HG02571 (cell line): ENCODE measurements around the gene CLCNKA.
"Not testable (repeated sequence)": the region's sequence is repeated elsewhere in the genome, so short reads cannot be mapped to it uniquely, and the experiment has no call there.

Experiments used
- ATAC-seq: cut with Tn5 transposase; IDR thresholded peaks from one replicate; pipeline ENCODE4 v1.9.1; 2021; ENCODE audit warnings: mild to moderate bottlenecking, moderate library complexity; ENCODE audit not compliant: unreplicated experiment

CLCNKA gene

DNA sequence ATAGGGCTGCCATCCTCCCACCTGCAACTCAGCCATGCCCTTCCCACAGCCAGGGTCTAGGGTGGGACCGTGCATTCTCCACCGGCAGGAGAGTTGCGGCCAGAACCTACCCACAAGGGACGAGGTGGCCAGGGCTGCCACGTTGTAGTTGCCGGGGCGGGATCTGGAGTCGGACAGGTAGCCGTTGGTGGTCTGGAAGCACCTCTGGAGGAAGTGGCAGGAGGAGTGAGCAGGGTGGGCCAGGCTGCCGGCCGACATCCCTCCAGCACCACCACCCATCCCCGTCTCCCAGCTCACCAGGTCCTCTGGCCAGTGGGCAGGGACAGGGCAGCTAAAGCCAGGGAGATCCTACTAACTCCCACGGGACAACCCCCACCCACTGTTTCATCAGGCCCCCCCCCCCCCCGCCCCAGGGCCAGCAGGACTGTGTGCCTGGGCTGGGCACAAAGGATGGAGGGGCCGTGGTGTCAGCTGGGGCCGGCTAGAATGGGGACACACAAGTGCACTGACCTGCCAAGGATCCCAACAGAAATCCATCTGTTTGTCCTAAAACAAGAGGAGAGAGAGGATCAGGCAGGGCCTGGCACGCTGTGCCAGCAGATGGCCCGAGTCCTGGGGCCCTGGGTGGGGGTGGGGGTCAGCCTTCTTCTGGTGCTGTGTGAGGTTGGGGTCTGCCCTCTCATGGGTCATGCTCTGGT, 40.3 kb downstream of the CLCNKA start:
- not testable (repeated sequence) for ATAC-seq

DNA sequence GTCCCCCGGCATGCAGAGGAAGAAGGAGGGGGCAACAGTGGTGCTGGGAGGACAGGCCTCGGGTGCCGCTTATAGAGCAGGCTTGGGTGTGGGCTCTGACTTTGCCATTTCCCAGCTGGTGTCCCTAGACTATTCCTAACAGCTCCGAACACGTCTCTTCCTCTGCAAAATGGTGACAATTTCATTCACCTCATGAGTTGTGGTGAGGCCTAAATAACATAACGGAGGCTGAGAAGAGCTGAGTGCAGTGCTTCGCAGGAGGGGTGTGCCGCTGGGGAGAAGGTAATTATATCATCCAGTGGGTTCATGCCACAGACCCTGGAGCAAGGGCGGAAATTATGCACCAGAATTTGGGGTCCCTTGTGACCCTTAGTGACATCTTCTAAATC, 40.8 kb downstream of the CLCNKA start:
- ATAC-seq, result not testable (repeated sequence)

DNA sequence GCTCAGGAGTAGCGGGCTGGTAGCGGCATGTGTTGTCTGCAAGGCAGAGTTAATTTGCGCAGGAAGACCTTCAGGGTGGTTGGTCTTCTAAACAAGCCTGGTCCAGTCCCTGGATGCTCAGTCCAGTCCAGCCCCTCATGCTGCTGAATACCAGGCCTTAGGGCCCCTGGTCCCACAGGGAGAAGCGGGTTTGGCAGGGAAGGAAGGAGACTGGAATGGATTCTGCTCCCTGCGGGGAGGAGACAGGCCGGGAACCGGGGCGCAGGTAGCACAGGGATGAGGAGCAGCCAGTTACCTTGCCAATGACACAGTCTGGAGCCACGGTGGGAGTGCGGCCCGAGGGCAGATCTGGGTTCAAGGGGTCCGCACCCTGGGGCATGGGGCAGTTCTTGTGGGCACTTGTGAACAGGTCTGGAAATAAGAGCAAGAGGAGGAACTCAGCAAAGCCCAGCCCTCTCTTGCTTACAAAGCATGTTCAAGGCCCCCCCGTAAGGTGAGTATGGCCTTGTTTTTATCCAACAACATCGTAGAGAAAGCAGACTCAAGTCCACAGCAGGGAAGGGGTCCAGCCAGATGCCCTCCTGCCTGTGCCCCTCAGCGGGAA, 41.5 kb downstream of the CLCNKA start:
- ATAC-seq, result no peak

DNA sequence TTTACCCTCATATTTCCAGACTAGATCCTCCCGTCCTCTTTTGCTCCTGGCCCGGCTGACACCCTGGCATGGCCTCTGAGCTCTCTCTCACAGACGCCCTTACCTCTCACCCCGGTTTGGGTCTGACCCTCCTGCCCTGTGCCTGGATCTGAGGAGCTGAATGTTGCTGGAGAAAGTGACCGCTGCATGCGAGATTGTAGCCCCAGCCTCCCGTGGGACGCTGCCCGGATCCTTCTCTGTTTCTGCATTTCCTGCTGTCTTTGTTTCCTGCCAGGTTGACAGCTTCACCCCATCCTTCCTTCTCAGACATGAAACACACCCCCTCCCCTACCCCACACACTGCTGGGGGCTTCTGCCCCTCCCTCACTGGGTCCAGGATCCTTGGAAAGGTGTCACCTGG, 42.1 kb downstream of the CLCNKA start:
- no peak for ATAC-seq

DNA sequence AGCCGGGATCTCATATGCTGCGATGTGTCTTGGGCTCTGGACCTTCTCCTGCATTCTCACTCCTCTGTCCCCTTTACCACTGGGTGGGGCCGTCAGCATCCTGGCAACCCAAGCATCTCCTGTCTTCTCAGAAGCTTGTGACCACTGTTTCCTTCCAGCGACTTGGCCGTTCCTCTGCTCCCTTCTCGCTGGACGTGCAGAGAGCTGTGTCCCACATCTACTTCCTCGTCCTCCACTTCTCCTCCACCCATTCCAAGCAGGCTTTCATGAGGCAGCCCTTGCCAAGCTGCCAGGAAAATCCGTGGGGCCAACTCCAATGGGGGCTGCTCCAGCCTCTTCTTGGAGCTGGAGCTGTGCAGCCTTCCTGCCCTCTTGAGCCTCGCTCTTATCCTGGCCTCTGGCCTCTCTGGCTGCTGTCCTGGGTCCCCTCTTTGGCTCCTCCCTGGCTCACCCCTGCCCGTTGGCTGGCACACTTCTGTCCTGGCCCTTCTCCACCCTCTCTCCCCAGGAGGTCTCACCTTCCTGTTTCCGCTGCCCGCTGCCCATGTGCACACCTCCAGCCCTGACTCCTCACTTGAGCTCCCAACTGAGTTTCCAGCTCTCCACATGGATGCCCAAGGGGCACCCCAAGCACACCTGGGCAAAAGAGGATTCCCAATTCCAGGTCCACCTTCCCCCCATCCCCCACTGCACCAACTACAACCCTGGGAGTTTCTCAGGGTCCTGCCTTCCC, 42.9 kb downstream of the CLCNKA start:
- no peak for ATAC-seq

DNA sequence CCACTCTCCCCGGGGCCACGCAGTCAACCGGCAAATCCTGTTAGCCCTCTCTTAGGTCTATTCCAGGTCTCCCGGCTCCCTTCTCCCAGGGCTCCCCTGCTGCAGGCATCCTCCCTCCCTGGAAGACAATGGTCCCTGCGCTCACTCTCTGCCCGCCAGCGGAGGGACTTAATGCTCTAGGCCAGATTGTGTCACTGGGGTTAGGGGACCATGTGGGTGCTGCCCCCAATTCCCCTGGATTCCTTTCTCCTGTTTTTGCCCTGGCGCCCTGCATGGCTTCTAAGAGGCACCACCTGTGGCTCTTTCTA, 43.4 kb downstream of the CLCNKA start:
- no peak for ATAC-seq

DNA sequence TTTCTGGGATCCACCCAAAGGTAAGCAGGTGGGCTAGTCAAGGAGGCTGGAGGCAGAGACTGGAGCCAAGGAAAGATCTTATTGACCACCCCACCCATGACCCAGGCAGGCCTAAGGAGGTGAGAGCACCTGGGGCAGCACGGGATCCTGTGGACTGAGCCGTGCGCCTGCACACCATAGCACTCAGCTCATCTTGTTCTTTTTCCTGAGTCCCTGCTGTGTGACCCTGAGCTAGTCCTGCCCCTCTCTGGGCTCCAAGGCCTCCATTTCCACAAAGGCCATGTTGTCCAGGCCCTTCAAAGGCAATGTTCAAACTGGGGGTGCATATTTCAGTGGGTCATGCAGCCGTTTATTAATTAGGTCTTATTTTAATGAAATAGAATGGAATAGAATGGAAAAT, 44.4 kb downstream of the CLCNKA start:
- no peak for ATAC-seq

DNA sequence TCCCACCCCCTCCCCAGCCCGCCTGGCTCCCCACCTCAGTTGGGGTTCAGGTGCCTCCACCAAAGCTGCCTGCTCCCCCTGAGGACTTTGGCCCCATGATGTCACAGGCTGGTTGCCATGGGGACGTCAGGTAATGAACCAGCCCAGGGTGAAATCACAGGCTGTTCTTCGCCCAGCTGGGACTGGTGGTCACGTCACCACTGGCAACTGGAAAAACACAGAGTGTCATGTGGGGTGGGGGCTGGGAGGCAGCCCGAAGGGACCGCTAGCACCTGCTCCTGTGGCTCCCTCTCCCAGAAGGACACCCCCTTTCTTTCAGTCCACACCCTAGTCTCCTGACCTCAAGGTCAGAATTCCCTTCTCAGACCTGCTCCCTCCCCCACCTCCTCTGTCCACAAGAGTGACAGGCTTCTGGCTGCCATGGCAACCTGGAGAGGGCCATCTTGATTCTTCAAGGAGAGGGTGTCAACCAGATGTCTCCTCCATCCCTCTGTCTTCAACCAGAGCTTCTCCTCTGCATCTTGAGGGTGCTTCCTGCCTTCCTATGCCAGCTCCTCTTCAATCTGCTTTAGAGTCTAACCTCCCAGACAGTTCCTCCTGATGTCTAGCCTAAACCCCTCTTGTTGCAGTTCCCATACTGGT, 45.4 kb downstream of the CLCNKA start:
- no peak for ATAC-seq

DNA sequence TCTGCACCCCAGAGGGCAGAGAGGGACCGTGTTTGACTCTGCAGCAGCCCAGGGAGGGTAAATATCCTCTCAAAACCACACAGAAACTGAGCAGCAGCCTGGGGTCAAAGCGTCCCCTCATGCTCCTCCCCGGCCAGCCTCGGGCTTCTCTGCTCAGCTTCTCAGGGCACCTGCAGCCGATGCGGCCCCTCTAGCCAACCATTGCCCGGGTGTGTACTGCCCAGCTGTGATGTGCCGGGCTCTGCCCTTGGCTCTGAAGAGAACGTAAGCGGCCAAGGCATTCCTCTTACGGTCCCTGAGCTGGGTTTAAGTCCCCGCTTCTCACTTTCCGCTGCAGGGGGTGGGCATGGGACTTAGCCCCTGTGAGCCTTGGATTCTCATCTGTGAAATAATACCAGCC, 46.1 kb downstream of the CLCNKA start:
- ATAC-seq, result no peak

DNA sequence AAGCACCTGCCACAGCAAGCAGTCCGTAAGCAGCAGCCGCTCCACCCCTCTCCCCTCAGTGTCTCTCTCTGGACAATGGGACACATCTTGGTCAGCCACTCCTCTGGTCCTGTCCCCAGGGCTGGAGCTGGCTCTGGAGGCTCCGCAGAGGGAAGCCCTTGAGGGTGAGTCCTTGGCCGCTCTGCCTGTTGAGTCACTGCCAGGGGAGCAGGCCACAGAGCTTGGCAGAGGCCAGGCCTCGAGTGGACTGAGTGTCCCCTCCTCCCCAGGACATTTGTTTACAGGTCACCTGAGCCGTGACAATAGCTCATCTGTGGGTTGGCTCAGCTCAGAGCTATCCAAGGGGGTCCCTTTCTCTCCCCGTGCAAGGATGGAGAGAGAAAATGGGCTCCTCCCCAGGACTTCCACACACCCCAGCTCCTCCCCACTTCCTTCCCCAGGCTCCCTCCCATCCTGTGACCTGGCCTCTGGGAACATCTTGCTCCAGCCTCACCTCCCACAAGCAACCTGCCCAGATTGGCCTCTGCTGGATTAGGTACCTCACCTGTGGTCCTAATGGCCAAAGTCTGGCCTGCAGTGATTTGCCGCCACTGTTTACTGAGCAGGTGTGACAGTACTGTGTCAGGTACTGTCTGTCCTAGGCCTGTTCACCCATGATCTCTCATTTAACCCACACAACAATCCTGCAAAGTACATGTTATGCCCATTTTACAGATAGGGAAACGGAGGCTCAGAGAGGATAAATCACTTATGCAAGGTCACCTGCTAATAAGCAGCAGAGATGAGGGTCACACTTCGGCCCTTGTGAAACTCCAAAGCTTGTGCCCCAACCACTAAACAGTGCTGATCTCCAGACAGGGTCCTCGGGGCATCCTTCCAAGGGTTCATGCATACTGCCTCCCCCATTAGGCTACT, 46.8 kb downstream of the CLCNKA start:
- no peak for ATAC-seq

DNA sequence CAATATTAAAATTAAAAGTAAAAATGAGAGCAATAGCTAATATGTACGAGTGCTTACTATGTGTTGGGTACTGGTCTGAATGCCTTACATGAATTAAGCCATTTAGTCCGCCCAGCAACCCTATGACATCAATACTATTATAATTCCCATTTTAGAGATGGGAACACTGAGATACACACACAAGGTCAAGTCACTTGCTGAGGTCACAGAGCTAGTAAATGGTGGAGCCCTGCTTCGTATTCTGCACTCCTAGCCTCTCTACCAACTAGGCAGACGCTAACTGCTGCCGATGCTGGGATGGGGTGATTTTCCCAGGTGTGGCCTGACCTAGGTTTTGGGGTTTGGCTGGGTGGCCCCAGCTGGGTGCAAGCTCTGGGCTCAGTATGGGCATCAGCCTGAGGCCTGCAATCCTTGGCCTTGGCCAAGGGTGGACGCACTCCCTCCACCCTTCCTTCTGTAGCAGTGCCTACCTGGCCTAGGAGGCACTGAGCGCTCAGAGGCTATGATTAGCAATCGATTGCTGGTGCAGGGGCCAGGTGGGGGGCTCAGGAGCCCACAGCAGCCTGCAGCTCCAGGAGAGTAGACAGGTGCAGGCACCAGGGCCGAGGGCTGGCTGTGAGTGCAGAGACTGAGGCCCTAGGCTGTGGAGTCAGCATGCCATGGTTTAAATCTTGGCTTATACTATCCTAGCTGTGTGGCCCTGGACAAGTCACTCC, 49.0 kb downstream of the CLCNKA start:
- no peak for ATAC-seq

DNA sequence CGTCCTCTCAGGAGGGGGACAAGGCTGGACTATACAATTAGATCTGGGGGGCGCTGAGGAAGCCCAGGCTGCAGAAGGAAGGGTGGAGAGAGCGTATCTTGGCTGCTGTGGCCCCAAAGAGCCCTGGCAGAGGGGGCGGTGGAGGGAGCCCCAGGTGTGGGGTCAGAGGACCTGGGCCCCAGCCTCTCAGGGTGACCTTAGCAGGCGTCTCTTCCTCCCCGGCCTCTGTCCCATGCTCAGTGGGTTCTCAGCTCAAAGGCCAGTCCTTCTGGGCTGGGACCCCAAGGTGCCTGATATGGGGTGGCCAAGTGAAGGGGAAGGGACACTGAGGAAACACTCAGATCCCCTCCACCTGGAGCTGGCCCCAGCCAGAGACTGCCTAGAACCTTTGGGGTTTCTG, 49.8 kb downstream of the CLCNKA start:
- no peak for ATAC-seq

DNA sequence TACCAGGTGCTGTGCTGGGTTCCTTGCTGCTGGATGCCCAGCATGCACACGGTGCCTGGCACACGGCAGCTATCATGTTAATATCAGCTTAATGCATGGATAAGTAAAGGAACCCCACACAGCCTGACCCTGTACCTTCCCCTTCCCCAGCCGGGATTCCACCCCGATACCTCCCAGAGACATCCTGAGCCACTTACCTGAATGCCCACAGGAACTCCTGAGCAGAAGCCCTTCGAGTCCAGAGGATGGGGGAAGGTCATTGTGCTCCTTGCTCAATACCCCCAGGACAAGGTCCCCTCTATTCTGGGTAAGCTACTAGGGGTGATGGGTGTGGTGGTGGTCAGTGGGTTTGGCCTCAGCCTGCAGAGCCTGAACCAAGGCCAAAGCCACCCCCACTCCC, 50.3 kb downstream of the CLCNKA start:
- ATAC-seq, result no peak

DNA sequence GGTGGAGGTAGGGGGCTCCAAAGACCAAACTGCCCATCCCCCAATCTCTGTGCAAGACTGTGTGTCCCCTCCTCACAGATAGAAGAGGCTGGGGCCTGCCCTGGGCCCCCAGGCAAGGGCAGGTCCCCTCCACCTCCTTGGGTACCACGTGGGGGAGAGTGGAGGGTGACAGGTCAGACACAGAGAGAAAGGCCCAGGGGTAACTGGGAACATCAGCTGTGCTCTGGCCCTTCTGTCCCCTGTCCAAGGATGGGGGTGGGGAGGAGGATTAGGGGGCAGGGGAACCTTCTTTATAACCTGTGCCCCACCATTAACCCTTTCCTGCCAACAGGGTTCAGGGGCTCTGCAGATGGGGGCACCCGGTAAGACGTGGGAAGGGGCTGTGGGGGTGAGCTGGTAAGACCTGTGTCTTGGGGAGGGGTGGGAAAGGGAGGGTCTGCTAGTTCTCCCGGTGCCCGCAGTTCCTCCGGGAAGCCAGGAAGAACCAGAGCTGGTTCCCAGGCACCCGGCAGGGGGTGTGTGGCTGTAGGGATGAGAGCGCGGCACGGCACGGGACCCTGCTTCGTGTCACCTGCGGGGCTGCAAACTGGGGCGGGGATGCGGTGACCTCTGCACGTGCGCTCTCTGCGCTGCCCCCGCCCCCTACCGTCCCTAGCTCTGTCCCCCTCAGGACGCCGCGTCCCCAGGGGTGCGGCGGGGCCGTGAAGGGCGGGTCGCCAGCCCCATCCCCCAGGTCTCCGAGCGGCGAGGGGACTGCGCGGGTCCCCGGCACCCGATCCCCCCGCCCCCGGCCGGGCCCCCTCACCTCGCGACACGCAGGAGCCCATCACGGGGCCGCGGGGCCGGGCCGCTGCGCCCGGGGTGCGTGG, 51.0 kb downstream of the CLCNKA start:
- ATAC-seq, result no peak

DNA sequence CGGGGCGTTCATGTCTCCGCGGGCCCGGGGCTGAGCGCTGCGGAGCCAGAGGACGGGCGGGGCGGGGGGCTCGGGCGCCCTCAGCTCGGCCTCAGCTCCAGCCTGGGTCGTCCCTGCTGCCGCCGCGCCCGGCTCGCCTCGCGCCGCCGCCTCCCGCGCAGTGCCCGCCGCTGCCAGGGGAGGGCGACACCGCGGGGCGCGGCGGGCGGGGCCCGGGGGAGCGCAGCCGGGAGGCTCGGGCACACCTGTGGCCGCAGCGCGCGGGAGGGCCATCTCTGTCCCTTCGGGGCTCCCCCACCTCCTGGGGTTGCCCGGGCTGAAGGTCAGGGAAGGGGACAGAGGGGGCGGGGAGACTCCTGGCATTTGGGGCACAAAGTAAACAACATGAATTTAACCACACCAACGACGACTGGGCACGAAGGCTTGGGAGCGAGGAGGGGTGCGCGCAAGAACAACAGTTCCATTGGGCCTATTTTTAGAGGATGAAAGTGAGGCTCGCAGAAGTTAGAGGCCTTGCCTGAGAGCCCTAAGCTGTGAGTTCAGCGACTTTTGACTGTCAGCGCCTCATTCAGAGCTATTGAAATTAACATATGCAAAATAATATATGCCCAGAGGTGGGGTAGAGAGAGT, 51.8 kb downstream of the CLCNKA start, which contains the start of gene FAM131C:
TSS of gene FAM131C (minus strand) at position 162 of the 630 bp plus-strand sequence. CDS start 209 bp downstream, outside the sequence.
- ATAC-seq, result no peak

DNA sequence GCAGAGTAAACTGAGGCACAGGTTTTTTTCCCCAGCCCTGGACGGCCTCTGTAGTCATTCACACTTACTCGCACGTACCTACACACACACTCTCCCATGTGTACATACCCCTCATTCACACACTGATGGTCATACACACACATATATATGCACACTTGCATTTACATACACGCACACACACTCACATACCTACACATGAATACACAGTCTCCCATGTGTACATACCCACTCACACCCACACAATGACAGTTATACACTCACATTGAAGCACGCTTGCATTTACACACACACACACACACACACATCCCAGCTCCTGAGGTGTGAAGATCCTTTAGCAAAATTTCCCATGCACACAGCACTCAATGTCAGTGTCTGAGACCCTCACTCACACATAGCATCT, 52.4 kb downstream of the CLCNKA start:
- no peak for ATAC-seq

DNA sequence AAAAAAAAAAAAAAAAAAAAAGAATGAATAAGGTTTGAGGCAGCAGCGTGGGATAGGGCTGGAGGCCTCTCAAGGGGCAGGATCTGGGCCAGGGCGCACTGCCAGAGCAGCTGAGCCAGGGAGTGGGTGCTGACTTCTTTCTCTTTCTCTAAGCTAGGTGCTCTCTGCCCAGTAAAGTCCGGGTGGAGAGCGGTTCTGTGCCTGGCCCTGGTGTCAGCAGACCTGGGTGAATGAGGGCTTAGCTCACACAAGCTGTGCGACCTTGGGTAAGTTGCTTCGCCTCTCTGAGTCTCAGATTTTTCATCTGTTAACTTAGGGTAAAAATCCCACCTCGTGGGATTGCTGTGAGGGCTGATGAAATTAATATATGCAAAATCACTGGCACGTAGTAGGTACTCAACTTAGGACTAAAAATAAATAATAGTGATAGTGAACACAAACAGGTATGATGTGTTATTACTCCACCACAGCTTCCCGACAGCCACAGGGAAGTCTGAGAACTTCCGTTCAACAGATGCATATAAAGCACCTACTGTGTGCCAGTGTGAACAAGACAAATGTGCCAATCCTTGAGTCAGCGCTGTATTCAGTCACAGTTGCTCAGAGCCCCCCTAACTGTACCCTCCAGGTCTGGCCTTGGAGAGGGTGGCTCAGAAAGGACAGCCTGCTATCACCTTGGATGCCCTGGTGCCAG, 53.6 kb downstream of the CLCNKA start:
- no peak for ATAC-seq
